Measurements from ENCODE around the gene RNF175.
A peak's percentile ranks its signal among the peaks of the same experiment; 100 is the strongest.

Gene RNF175

DNA sequence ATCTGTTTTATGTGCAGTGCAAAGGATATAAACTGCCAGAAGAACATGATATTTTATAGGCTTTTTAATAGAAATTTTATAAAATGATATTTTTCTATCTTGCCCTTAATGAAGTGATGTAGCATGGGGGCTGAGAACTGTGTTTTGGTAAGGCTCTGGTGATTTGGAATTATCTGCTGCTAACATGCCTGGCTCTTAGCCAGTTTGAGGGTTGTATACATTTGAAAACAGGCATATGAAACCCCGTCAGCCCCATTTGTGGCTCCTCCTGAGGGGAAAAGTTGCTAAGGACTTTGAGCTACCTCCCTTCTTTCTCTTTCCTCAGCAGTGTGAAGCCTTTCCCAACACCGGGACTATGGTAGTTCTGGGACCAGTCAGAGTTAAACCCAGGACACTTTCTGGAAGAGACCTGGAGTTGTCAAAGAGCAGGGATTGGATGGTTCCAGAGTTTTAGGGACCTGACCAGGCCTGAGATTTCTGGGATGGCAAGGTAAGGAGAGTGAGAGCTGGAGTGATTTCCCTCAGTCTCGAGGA, 24.4 kb upstream of the RNF175 start:
- no peak for DNase-seq

DNA sequence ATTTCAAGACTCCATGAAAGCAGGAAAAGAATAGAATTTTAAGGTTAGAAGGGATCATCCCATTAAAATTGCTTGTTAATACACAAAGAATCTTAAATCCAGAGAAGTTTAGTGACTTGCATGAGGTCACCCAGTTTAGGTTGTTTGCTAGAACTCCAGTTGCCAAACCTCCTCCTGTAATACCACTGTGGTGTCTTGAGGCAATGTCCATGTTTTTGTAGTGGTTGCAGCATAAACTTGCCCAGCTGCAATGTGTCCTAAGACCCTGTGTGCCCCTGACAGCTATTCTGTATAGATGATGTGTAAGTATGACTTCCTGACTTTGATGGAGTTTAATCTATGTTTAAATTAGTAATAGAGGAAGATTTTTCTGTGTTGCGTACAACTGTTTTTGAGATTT, 22.8 kb upstream of the RNF175 start:
- DNase-seq, result no peak

DNA sequence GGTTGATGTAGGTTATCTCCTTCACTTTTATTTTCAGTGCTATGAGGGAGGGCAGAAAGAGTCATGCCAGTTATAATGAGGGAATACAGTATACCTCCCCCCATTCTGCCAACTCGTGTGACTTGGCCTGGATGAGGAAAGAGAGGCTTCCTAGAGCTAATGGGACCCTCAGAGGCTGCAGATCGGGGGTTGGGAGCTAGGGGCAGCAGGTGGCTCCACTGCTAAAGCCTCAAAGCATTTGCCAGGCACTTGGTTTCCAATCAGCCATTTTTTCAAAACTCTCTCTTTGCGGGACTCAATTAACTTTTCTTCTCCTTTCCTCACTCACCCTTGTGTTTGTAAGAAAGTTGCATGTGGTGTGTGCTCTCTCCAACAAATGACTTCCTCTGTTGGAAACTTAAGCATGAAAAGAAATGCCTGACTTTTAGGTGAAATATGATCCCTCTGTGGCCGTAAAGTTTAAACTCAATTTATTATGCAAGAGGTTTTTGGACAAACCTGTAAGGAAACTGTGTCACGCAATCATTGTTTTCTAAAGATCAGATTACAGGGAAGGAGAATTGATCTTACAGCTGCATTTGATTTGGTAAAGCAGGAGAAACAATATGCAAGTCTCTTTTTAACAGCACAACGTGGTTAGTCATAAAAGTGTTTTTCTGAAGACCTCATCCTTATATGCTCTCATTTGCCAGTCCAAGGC, 22.0 kb upstream of the RNF175 start:
- no peak for DNase-seq

DNA sequence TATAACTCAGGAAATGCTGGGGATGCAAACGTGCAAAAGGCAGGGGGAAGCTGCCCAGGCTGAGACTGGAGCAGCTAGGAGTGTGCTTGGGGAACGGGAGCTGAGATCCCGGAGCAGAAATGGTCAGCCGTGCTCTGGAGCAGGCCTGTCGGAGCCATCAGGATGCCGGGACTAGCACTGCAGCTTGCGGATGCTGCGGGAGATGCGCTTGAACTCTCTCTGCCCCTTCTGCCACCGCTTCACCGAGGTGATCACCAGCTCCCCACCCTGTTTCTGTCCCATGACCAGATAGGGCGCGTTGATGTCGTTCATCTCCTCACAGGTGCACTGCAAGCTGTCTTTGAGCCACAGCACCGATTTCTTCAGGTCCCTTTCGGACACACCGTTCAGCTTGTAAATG, 21.5 kb upstream of the RNF175 start:
- DNase-seq, result no peak

DNA sequence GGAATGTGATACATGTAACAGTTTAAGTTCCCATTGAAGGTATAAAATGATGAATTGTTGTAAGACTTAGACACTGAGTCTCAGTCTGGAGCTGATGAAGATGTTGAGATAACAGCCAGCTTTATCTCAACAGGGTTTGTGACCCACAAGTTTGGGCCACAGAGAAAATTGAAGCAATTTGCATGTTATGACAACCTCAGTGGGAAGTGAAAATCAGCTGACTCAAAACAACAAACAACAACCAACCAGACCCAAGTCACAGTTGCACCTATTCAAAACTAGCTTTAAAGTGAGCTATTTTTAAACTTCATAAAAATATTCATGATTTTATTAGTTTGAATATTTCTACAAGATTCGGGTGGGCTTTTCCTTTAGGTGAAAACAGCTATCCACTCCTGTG, 21.1 kb upstream of the RNF175 start:
- no peak for DNase-seq

- no peak for DNase-seq
Measured at GRCh38 chr4:153780221-153780620, 20.4 kb upstream of the RNF175 start.

DNA sequence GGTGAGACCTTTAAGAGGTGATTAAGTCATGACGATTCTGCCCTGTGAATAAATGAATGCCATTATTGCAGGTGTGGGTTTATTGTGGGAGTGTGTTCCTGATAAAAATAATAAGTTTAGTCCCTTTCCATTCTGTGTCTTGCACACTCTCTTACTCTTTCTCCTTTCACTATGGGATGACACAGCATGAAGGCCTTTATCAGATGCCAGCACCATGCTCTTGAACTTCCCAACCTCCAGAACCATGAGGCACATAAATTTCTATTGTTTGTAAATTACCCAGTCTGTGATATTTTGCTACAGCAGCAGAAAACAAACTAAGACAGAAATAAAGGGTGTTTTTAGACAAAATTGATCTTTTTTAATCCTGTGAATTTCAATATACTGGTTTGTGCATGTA, 18.6 kb upstream of the RNF175 start:
- DNase-seq, result no peak

GRCh38 chr4:153777421-153777820, 17.6 kb upstream of the RNF175 start:
- no peak for DNase-seq

DNA sequence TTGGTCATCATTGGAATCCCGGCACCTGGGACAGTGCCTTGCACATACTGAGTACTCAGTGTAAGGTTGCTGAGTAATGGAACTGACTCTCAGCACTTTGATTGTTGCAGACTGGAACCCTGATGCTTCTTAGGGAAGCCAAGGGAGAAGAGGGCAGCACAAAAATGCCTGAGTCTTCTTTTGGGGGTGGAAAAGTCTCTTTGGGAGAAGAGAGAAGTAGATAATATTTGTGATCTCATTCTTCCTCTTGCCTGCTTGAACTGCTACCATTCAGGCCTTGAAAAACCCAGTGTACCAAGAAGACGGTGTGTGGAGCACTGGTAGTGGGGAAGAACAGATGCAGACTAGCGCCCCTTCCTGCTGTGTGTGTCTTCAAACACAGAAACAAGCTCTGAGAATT, 16.8 kb upstream of the RNF175 start:
- no peak for DNase-seq

DNA sequence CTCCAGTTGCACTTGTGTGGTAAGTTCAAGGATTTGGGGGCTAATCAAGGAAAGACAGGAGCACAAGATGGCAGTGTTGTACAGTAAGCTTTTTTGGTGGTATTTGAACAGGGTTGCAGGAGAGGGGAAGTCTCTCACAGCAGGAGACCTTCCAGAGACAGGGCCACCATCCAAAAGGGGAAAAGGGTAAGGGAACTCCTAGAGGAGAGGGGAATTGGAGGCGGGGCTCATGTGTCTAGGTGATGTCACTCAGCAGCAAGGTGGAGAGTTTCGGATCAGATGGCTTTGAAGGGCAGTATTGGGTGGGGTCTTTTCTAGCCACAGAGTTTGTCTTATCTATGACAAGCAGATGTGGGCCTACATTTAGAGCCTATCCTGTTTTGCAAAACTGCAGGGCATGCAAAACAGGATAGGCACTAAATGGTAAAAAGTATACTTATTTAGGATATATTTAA, 13.4 kb upstream of the RNF175 start:
- no peak for DNase-seq

DNA sequence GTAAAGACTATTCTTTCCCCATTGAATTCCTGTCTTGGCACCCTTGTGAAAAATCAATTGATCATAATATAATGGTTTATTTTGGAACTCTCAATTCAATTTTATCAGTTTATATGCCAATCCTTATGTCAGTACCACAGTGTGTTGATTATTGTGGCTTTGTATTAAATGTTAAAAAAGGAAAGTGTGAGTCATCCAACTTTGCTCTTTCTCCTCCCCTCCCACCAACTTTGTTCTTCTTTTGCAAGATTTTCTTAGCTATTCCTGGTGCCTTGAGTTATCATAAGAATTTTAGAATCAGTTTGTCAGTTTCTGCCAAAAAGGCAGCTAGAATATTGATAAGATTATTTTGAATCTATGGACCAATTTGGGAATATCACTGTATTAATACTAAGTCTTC, 11.2 kb upstream of the RNF175 start:
- DNase-seq, result no peak

DNA sequence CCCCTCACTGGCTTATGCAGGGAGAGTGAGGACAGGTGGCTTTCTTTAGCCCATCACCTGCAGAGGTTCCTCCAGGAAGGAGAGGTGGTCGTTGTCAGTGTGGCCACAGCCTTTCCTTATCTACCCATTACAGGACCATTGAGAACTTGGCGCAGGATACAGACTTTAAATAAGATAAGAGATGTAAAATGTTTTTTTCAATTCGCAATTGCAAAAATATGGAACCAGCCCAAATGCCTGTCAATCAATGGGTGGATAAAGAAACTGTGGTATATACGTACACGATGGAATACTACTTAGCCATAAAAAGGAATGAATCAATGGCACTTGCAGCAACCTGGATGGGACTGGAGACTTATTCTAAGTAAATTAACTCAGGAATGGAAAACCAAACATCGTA, 6.9 kb upstream of the RNF175 start:
- DNase-seq, result no peak

DNA sequence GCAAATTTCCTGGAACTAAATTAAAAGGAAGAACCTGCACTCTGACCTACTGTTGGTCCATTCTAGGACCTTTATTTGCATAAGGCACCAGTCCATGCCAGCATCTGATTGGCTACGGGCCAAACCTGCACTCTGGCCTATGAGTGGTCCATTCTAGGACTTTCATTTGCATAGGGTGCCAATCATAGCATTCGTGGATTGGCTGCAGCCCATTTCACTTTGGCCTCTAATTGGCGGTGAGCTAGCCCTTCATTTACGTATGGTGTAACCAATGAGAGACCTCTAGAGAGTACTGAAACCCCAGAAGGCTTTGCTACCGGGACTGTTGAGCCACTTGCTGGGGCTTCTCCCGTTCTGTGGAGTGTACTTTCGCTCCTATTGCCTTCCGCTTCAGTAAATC, 6.1 kb upstream of the RNF175 start:
- no peak for DNase-seq

GRCh38 chr4:153764601-153765368, 5.0 kb upstream of the RNF175 start:
- DNase-seq, result no peak

- DNase-seq, result no peak
Measured at GRCh38 chr4:153763404-153763803, 3.6 kb upstream of the RNF175 start.

- DNase-seq, result no peak
Measured at GRCh38 chr4:153758688-153759406, 977 bp downstream of the RNF175 start.

DNA sequence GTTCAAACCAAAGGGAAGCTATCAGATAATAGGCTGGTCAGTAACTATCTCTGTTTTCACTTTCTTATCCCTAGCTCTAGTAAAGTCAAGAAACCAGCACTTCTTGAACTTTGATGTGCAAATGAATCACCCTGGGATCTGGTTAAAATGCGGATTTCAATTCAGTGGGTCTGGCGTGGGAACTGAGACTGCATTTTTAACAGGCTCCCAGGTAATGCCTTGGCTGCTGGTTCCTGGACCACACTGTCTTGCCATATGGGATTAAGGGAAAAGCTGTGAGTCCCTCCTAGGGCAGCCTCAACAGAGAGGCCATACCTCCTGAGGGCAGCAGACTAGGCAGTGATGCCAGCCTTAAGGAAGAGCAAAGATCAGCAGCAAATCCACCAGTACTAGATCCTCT, 1.7 kb downstream of the RNF175 start:
- DNase-seq, result no peak

GRCh38 chr4:153757407-153757806, 2.4 kb downstream of the RNF175 start:
- no peak for DNase-seq

GRCh38 chr4:153755186-153755585, 4.6 kb downstream of the RNF175 start:
- DNase-seq, result no peak

DNA sequence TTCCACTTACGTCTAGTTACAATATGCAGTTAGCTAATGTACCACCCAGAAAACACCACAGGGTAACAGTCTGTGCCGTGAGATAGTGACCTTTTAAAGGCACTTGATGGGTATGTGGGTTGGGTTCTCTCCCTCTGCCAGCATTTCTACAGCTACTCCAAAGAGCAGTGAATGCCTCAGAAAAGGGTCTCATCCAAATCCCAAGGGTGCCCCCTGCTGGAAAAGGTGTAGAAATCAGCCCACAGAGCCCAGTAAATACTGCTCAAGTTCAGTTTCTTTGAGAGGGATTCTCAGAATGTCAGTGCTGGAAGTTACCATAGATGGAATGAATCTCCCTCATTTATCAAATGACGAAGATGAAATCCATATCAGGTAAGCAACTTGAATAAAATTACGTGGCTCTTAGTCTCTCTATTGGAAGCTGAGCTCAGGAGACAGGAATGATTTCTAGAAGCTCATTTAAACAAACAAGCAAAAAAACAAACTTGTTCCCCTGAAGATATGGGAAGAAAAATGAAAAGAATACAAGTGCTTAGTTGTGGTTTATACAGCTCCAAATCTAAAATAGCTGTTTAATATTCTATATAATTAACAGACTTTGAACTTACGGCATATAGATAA, 9.5 kb downstream of the RNF175 start:
- DNase-seq, result peak; percentile 44

DNA sequence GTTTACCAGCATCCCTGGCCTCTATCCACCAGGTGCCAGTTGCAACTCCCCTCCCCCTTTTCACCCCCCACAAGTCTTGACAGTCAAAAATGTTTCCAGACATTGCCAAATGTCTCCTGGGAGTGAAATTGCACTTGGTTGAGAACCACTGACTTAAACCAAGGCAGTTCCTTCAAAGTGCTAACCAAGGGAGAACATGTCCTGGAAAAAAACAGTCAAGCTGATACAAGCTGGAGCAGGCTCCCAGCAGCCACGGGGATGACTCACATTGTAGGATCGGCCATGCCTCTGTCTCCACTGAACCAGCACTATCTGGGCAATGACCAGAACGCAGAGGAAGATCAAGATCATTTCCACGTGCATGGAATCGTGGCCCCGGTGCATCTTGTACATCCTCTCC, 11.4 kb downstream of the RNF175 start:
- DNase-seq, result no peak

DNA sequence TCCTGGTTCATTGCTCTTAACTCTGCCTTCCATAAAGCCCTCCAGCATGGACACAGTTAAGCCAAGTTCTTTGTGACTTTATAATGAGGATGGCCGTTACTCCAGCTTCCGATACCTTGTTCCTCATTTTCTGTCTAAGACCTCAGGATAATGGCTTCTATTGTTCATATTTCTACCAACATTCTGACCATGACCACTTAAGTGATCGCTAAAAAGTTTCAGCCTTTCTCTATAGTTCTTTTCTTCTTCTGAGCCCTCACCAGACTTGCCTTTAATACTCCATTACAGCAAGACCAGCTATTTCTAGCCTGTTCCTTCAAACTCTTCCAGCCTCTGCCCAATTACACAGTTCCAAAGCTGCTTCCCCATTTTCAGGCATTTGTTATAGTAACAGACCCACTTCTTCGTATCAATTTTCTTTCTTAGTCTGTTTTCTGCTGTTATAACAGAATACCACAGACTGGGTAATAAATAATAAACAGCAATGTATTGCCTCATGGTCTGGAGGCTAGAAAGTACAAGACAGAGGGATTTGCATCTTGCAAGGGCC, 12.3 kb downstream of the RNF175 start:
- DNase-seq, result no peak

- no peak for DNase-seq
Measured at GRCh38 chr4:153745651-153746050, 14.2 kb downstream of the RNF175 start.

Measured in activated gamma-delta T cell treated with Interleukin-2 at 50 U/mL for 16 hours (primary cell).